ENCODE data around the gene MAGI1. TPM values are rescaled to one million over a fixed set of nuclear protein-coding genes. Genes with fewer than 3 reads are reported as not detected.

The MAGI1 gene
- total RNA-seq, 3 donors from 2014 or later, result 22.1 to 94.4 (median 70.5) TPM

- intact Hi-C loops (cut with DNase I; ENCODE audit: low total_unique reads), result no loop called here
- Histone ChIP-seq H3K9me3 (no peaks in the 10 kb centered on the region), H3K27ac (no peak overlapping the region), H3K4me3 (no peak overlapping the region), H3K27me3 (no peaks in the 10 kb centered on the region), H3K36me3 (no peaks in the 10 kb centered on the region), H3K4me1 (no peaks in the 10 kb centered on the region)
- TF ChIP-seq CTCF (IDR thresholded peaks at IDR 0.05) (peak in 1 of 3 donors; percentile 58), POLR2A (IDR thresholded peaks at IDR 0.05) (no peak)
- DNase-seq (ENCODE audit: low spot score in 2 of 2), result no peak
Observed at GRCh38 chr3:65751123-65751700, 287.5 kb downstream of the MAGI1 start.

- H3K27me3 ChIP-seq, result no peaks in the 10 kb centered on the region
- no peaks in the 10 kb centered on the region for H3K36me3 ChIP-seq
- no peaks in the 10 kb centered on the region for H3K9me3 ChIP-seq
- TF ChIP-seq POLR2A (IDR thresholded peaks at IDR 0.05) (no peak), CTCF (IDR thresholded peaks at IDR 0.05) (no peak)
- no peak for DNase-seq (ENCODE audit: low spot score in 2 of 2)
- intact Hi-C loops (cut with DNase I; ENCODE audit: low total_unique reads), result no loop called here
- no peaks in the 10 kb centered on the region for H3K4me1 ChIP-seq
- no peak overlapping the region for H3K27ac ChIP-seq
- no peak overlapping the region for H3K4me3 ChIP-seq
Observed at GRCh38 chr3:65749066-65749465, 289.7 kb downstream of the MAGI1 start.

GRCh38 chr3:65748326-65748725, 290.4 kb downstream of the MAGI1 start:
- H3K27me3 ChIP-seq, result no peaks in the 10 kb centered on the region
- no peak overlapping the region for H3K4me3 ChIP-seq
- no peaks in the 10 kb centered on the region for H3K36me3 ChIP-seq
- DNase-seq (ENCODE audit: low spot score in 2 of 2), result no peak
- H3K9me3 ChIP-seq, result no peaks in the 10 kb centered on the region
- no peaks in the 10 kb centered on the region for H3K4me1 ChIP-seq
- H3K27ac ChIP-seq, result no peak overlapping the region
- intact Hi-C loops (cut with DNase I; ENCODE audit: low total_unique reads), result no loop called here
- no peak for TF ChIP-seq CTCF (IDR thresholded peaks at IDR 0.05)
- no peak for TF ChIP-seq POLR2AphosphoS5 (IDR thresholded peaks at IDR 0.05)
- no peak for TF ChIP-seq POLR2A (IDR thresholded peaks at IDR 0.05)

- no peaks in the 10 kb centered on the region for H3K27me3 ChIP-seq
- H3K9me3 ChIP-seq, result no peaks in the 10 kb centered on the region
- intact Hi-C loops (cut with DNase I; ENCODE audit: low total_unique reads), result no loop called here
- DNase-seq (ENCODE audit: low spot score in 2 of 2), result no peak
- H3K4me1 ChIP-seq, result no peaks in the 10 kb centered on the region
- H3K36me3 ChIP-seq, result no peaks in the 10 kb centered on the region
- no peak for TF ChIP-seq CTCF (IDR thresholded peaks at IDR 0.05)
- TF ChIP-seq POLR2A (IDR thresholded peaks at IDR 0.05), result no peak
- no peak overlapping the region for H3K4me3 ChIP-seq
- no peak overlapping the region for H3K27ac ChIP-seq
Observed at GRCh38 chr3:65746848-65747247, 291.9 kb downstream of the MAGI1 start.

DNA sequence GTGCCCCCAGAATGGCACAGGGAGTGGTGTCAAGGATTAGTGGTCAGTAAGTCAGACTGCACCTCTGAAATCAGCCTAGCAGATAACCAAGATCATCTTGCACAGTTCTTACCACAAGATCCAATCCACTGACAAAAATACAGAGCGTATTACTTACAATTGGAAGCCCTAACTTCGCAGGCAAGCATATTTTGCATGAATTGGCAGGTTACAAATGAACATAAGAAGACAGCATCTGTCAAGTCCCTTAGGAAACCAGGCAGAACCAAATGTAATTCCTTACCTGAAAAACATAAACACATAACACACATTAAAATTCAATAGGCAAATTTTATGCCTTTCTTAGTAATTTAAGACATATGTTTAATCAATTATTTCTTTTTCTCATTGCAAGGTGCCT, 293.4 kb downstream of the MAGI1 start:
- Histone ChIP-seq H3K4me3 (no peak overlapping the region), H3K36me3 (no peaks in the 10 kb centered on the region), H3K27me3 (no peaks in the 10 kb centered on the region), H3K4me1 (no peaks in the 10 kb centered on the region), H3K9me3 (no peaks in the 10 kb centered on the region), H3K27ac (no peak overlapping the region)
- intact Hi-C loops (cut with DNase I; ENCODE audit: low total_unique reads), result no loop called here
- TF ChIP-seq POLR2A (IDR thresholded peaks at IDR 0.05) (no peak), POLR2AphosphoS5 (IDR thresholded peaks at IDR 0.05) (no peak), CTCF (IDR thresholded peaks at IDR 0.05) (no peak)
- no peak for DNase-seq (ENCODE audit: low spot score in 2 of 2)

Measured in breast epithelium (tissue), 4 donors.